Dermis lymphatic vessel endothelial cell (primary cell): ENCODE data around the gene PVR. TPM values are rescaled to one million over a fixed set of nuclear protein-coding genes. Genes with fewer than 3 reads are reported as not detected.

Experiments
- total RNA-seq: library from RNA; depleted of rRNA; stranded (reverse); fragments of >200 nt; gene quantifications from 2 replicates; pipeline ENCODE4 v1.2.1, GENCODE V29; 2014

The PVR gene, protein sequence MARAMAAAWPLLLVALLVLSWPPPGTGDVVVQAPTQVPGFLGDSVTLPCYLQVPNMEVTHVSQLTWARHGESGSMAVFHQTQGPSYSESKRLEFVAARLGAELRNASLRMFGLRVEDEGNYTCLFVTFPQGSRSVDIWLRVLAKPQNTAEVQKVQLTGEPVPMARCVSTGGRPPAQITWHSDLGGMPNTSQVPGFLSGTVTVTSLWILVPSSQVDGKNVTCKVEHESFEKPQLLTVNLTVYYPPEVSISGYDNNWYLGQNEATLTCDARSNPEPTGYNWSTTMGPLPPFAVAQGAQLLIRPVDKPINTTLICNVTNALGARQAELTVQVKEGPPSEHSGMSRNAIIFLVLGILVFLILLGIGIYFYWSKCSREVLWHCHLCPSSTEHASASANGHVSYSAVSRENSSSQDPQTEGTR
- 25.3 and 58.1 TPM in 2 replicates for total RNA-seq

GRCh38 chr19:44643605-44644401 lies at the start of gene PVR:
Gene PVR, plus strand, starts transcription at chr19:44643910. Its CDS starts 187 bp downstream, at chr19:44644097.

GRCh38 chr19:44613295-44614178 lies 30.2 kb upstream of the PVR start, which contains the start of gene IGSF23:
Gene IGSF23, plus strand, starts transcription at chr19:44613563. Its CDS starts 83 bp downstream, at chr19:44613646.

GRCh38 chr19:44671400-44671799 lies 27.7 kb downstream of the PVR start, which contains the start of gene CEACAM19:
Gene CEACAM19, plus strand, starts transcription at chr19:44671482. Its CDS starts 450 bp downstream, at chr19:44671932.

DNA sequence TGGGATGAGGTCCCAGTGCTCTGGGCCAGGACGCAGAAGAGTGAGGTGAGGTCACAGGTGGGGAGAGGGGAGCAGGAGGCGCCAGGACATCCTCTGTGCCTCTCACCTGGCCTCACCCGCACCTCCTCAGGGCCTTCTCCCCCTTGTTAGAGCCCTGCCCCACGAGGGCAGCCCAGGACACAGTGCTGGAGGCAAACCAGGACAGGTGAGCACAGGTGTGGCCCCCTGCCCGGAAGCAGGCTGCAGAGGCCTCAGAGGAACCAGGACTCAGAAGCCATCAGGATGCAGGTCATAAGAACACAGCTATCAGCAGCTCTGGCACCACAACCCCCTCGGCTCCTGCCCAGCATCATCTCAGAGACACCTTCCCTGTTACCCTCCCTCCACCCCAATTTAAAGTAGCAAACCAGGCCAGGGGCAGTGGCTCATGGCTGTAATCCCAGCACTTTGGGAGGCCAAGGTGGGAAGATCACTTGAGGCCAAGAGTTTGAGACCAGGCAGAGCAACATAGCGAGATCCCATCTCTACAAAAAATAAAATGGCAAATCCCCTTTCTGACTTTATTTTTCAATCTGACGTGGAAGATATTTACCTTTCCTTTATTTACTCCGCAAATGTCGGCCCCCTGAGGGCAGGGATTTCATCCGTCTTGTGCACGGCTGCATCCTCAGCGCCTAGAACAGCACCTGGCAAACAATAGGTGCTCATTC lies 54.9 kb downstream of the PVR start, which contains the start of gene CEACAM16:
TSS of gene CEACAM16 (plus strand) at position 660 of the 710 bp plus-strand sequence. CDS start 2,306 bp downstream, outside the sequence.

Other genes starting within 250 kb of the PVR start
- 1.5 TPM in 2 replicates for gene ZNF285, start 242.3 kb upstream of the PVR start, total RNA-seq
- gene ZNF229, start 195.4 kb upstream of the PVR start, total RNA-seq: 1.5 and 5.4 TPM in 2 replicates
- 7.5 and 7.6 TPM in 2 replicates for gene ZNF180, start 143.4 kb upstream of the PVR start, total RNA-seq
- not detected in 2 replicates for gene CEACAM20, start 114.2 kb upstream of the PVR start, total RNA-seq
- 0.11 TPM in 1 of 2 replicates, not detected in the other for gene IGSF23, start 30.3 kb upstream of the PVR start, total RNA-seq
- gene CEACAM19, start 27.6 kb downstream of the PVR start, total RNA-seq: 0.69 and 0.87 TPM in 2 replicates
- gene CEACAM16, start 55.2 kb downstream of the PVR start, total RNA-seq: not detected in 2 replicates
- gene BCL3, start 104.8 kb downstream of the PVR start, total RNA-seq: 0.98 and 1.4 TPM in 2 replicates
- not detected in 2 replicates for gene CBLC, start 134.0 kb downstream of the PVR start, total RNA-seq
- gene BCAM, start 165.2 kb downstream of the PVR start, total RNA-seq: 16.8 and 21.2 TPM in 2 replicates
- gene NECTIN2, start 202.4 kb downstream of the PVR start, total RNA-seq: 76.8 and 98.0 TPM in 2 replicates
- gene TOMM40, start 247.3 kb downstream of the PVR start, total RNA-seq: 27.8 and 30.3 TPM in 2 replicates